SU-DHL-6 (cell line): ENCODE results near the gene RASSF4.

Experiments
- H2AFZ ChIP-seq: fragments of 200-600 bp; sonication (generic); 2 replicates; pipeline ENCODE4 v1.6.1; 2014; ENCODE audit warnings: low read depth, mild to moderate bottlenecking, moderate library complexity, mixed read lengths, antibody characterized with exemption, low read length; ENCODE audit not compliant: severe bottlenecking
- H3F3A ChIP-seq: fragments of 200-600 bp; shearing (Covaris generic); 2 replicates; pipeline ENCODE4 v1.6.0; 2016; ENCODE audit warnings: antibody characterized with exemption, mild to moderate bottlenecking; ENCODE audit not compliant: insufficient read depth
- H3K27ac ChIP-seq: fragments of 200-600 bp; sonication (generic); 2 replicates; pipeline ENCODE4 v1.5.1; 2016; ENCODE audit warnings: low read depth, mild to moderate bottlenecking, low read length, moderate library complexity, mixed read lengths
- H3K27me3 ChIP-seq: fragments of 200-600 bp; sonication (generic), shearing (Covaris generic); 2 replicates; pipeline ENCODE4 v1.6.0; 2014; ENCODE audit warnings: mild to moderate bottlenecking, low read length
- H3K36me3 ChIP-seq: fragments of 200-600 bp; sonication (generic); 2 replicates; pipeline ENCODE4 v1.6.1; 2014; ENCODE audit warnings: mild to moderate bottlenecking, low read length, mixed read lengths
- H3K4me2 ChIP-seq: fragments of 300-600, 200-600 bp; shearing (Covaris generic), sonication (generic); 2 replicates; pipeline ENCODE4 v1.6.0; 2014; ENCODE audit warnings: low read length, low read depth, mild to moderate bottlenecking; ENCODE audit not compliant: poor library complexity, severe bottlenecking
- H3K4me3 ChIP-seq: fragments of 200-600 bp; sonication (generic); 2 replicates; pipeline ENCODE4 v1.5.1; 2014; ENCODE audit warnings: antibody characterized with exemption, low read length, mild to moderate bottlenecking, mixed read lengths; ENCODE audit not compliant: insufficient read depth, poor library complexity, severe bottlenecking
- H3K79me2 ChIP-seq: fragments of 200-600 bp; sonication (generic); 2 replicates; pipeline ENCODE4 v1.6.1; 2014; ENCODE audit warnings: mild to moderate bottlenecking, low read length, moderate library complexity; ENCODE audit not compliant: insufficient read depth
- H3K9ac ChIP-seq: fragments of 200-600 bp; sonication (generic); 2 replicates; pipeline ENCODE4 v1.7.0; 2014; ENCODE audit warnings: mild to moderate bottlenecking, low read length
- H3K9me2 ChIP-seq: fragments of 200-600 bp; sonication (generic); replicated peaks from 2 replicates; pipeline ENCODE4 v1.6.1; 2014; ENCODE audit warnings: low read length; ENCODE audit not compliant: insufficient read depth
- H3K9me3 ChIP-seq: fragments of 200-600 bp; sonication (generic); 2 replicates; pipeline ENCODE4 v1.6.1; 2014; ENCODE audit warnings: low read length, mixed read lengths; ENCODE audit not compliant: insufficient read depth
- H4K20me1 ChIP-seq: fragments of 200-600 bp; sonication (generic); 2 replicates; pipeline ENCODE4 v1.6.1; 2014; ENCODE audit warnings: low read depth, mild to moderate bottlenecking, antibody characterized with exemption, low read length, moderate library complexity, mixed read lengths
- CTCF ChIP-seq: fragments of 200-600 bp; sonication (generic); IDR thresholded peaks from one replicate; pipeline ENCODE4 v1.5.1; 2017; ENCODE audit warnings: antibody characterized with exemption, mild to moderate bottlenecking, low read length, moderate library complexity; ENCODE audit not compliant: insufficient read depth, poor library complexity, severe bottlenecking
- EZH2phosphoT487 ChIP-seq: fragments of 200-600 bp; sonication (generic), shearing (Covaris generic); conservative IDR thresholded peaks from 2 replicates; pipeline ENCODE4 v1.6.1; 2018; ENCODE audit warnings: mild to moderate bottlenecking, antibody characterized with exemption, low read length, moderate library complexity, mixed read lengths

The RASSF4 gene

GRCh38 chr10:44982496-44982895, 22.9 kb downstream of the RASSF4 start:
- Histone ChIP-seq H3K79me2 (no peaks in the 10 kb centered on the region), H2AFZ (no peak overlapping the region), H3F3A (no peaks in the 10 kb centered on the region), H3K4me3 (no peak overlapping the region), H3K9me3 (no peaks in the 10 kb centered on the region), H3K9ac (no peak overlapping the region), H3K4me2 (no peak overlapping the region), H3K27ac (no peak overlapping the region), H4K20me1 (no peaks in the 10 kb centered on the region), H3K36me3 (no peaks in the 10 kb centered on the region), H3K27me3 (no peaks in the 10 kb centered on the region), H3K9me2 (no peaks in the 10 kb centered on the region)
- TF ChIP-seq CTCF (no peak), EZH2phosphoT487 (no peak)

- Histone ChIP-seq H3K36me3 (no peaks in the 10 kb centered on the region), H3K4me3 (no peak overlapping the region), H4K20me1 (no peaks in the 10 kb centered on the region), H3K9me3 (no peaks in the 10 kb centered on the region), H3F3A (no peaks in the 10 kb centered on the region), H3K27me3 (no peaks in the 10 kb centered on the region), H3K27ac (no peak overlapping the region), H3K9me2 (no peaks in the 10 kb centered on the region), H2AFZ (no peak overlapping the region), H3K9ac (no peak overlapping the region), H3K4me2 (no peak overlapping the region), H3K79me2 (no peaks in the 10 kb centered on the region)
- TF ChIP-seq CTCF, result no peak
- TF ChIP-seq EZH2phosphoT487, result no peak
Observed at GRCh38 chr10:44983066-44983894, 23.7 kb downstream of the RASSF4 start.

GRCh38 chr10:44983895-44984278, 24.3 kb downstream of the RASSF4 start:
- H3K9me2 ChIP-seq, result no peaks in the 10 kb centered on the region
- H2AFZ ChIP-seq, result no peak overlapping the region
- H4K20me1 ChIP-seq, result no peaks in the 10 kb centered on the region
- H3K9me3 ChIP-seq, result no peaks in the 10 kb centered on the region
- TF ChIP-seq EZH2phosphoT487 (no peak), CTCF (no peak)
- no peak overlapping the region for H3K4me2 ChIP-seq
- H3F3A ChIP-seq, result no peaks in the 10 kb centered on the region
- H3K79me2 ChIP-seq, result no peaks in the 10 kb centered on the region
- H3K4me3 ChIP-seq, result no peak overlapping the region
- H3K27ac ChIP-seq, result no peak overlapping the region
- no peaks in the 10 kb centered on the region for H3K27me3 ChIP-seq
- no peak overlapping the region for H3K9ac ChIP-seq
- no peaks in the 10 kb centered on the region for H3K36me3 ChIP-seq
